ENCODE data around the gene ERP27. TPM values are rescaled to one million over a fixed set of nuclear protein-coding genes. Genes with fewer than 3 reads are reported as not detected.

ERP27 gene
- total RNA-seq, 1 experiment from 2014 or later: 0.98 TPM

DNA sequence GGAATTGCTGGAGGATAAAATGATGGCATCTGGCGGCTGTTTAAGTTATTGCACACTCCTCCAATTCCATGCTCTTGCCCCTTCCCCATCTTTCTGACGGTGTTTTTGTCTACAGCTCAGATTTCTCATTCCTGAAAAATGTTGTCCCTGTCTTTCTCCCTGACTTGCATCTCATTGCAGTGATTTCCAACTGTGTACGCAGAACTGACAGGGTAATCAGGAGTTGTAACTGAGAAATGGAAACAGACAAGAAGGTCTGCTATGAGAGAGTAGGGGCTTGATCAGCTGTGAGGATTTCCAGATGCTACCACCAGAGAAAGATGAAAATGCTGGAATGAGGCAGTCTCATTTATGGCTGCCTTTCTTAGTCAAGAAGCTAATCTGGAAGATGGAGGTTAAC is 1.3 kb downstream of the ERP27 start:
- no peak for DNase-seq
- no TSS peak for BruUV-seq (replicated peaks)
- Histone ChIP-seq H3K4me3 (ENCODE audit: low read depth, low read length) (no peak overlapping the region), H3K27me3 (replicated peaks; ENCODE audit: control insufficient read depth, insufficient read depth, low read length) (no peaks in the 10 kb centered on the region), H3K4me1 (peaks cover 27% of the 10 kb centered on the region), H3K36me3 (ENCODE audit: control insufficient read depth, insufficient read depth, low read length) (no peaks in the 10 kb centered on the region), H3K9me3 (no peaks in the 10 kb centered on the region)
- Mint-ChIP-seq H3K27me3 (ENCODE audit: insufficient read depth, unreplicated experiment) (no peaks in the 10 kb centered on the region), H3K4me3 (ENCODE audit: unreplicated experiment) (no peak overlapping the region), H3K27ac (ENCODE audit: unreplicated experiment) (no peak overlapping the region), H3K9me3 (ENCODE audit: unreplicated experiment) (peaks cover 10% of the 10 kb centered on the region), H3K36me3 (ENCODE audit: insufficient read depth, unreplicated experiment) (no peaks in the 10 kb centered on the region), H3K4me1 (ENCODE audit: low read depth, unreplicated experiment) (peaks cover 29% of the 10 kb centered on the region)
- TF ChIP-seq, protein P1, sequence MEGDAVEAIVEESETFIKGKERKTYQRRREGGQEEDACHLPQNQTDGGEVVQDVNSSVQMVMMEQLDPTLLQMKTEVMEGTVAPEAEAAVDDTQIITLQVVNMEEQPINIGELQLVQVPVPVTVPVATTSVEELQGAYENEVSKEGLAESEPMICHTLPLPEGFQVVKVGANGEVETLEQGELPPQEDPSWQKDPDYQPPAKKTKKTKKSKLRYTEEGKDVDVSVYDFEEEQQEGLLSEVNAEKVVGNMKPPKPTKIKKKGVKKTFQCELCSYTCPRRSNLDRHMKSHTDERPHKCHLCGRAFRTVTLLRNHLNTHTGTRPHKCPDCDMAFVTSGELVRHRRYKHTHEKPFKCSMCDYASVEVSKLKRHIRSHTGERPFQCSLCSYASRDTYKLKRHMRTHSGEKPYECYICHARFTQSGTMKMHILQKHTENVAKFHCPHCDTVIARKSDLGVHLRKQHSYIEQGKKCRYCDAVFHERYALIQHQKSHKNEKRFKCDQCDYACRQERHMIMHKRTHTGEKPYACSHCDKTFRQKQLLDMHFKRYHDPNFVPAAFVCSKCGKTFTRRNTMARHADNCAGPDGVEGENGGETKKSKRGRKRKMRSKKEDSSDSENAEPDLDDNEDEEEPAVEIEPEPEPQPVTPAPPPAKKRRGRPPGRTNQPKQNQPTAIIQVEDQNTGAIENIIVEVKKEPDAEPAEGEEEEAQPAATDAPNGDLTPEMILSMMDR (IDR thresholded peaks at IDR 0.05; ENCODE audit: insufficient read depth in 1 of 2, low read depth in 1 of 2, low read length in 1 of 2, severe bottlenecking in 1 of 2, unreplicated experiment in 1 of 2): no peak
- CTCF ChIA-PET: interaction anchor here (0.7 kb wide), 1 partner anchor 160 kb away, joined by 3 read pairs; no protein-coding TSS in a partner anchor
- intact Hi-C loops (cut with micrococcal nuclease; ENCODE audit: unreplicated experiment): loop anchor here (1.0 kb wide), 1 partner anchor 58 kb away; no protein-coding TSS in a partner anchor
- POLR2A ChIA-PET: no interaction called here

DNA sequence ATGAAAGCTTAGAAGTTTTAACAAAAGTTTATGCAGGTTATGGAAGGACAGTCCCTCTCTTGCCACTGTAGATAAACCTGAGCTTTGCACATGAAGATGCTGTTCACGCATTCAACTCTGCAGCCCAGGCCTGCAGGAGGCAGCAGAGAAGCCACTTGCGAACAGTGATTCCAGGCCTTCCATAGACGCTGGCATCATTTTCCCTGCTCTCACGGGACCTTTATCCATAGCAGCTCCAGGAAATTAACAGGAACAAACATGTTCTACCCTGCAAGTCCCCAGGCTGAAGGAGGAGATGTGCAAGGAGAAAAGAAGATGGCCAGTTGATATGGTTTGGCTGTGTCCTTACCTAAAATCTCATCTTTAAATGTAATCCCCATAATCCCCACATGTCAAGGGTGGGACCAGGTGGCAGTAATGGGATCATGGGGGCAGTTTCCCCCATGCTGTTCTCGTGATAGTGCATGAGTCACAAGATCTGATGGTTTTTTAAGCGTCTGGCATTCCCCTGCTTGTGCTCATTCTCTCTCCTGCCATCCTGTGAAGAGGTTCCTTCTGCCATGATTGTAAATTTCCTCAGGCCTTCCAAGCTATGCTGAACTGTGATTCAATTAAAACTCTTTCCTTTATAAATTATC is 2.0 kb downstream of the ERP27 start:
- Histone ChIP-seq H3K27me3 (replicated peaks; ENCODE audit: control insufficient read depth, insufficient read depth, low read length) (no peaks in the 10 kb centered on the region), H3K4me3 (ENCODE audit: low read depth, low read length) (no peak overlapping the region), H3K36me3 (ENCODE audit: control insufficient read depth, insufficient read depth, low read length) (no peaks in the 10 kb centered on the region), H3K4me1 (peaks cover 34% of the 10 kb centered on the region), H3K9me3 (no peaks in the 10 kb centered on the region)
- Mint-ChIP-seq H3K36me3 (ENCODE audit: insufficient read depth, unreplicated experiment) (no peaks in the 10 kb centered on the region), H3K27me3 (ENCODE audit: insufficient read depth, unreplicated experiment) (no peaks in the 10 kb centered on the region), H3K27ac (ENCODE audit: unreplicated experiment) (no peak overlapping the region), H3K9me3 (ENCODE audit: unreplicated experiment) (peaks cover 10% of the 10 kb centered on the region), H3K4me3 (ENCODE audit: unreplicated experiment) (no peak overlapping the region), H3K4me1 (ENCODE audit: low read depth, unreplicated experiment) (peaks cover 36% of the 10 kb centered on the region)
- TF ChIP-seq, protein P1 (IDR thresholded peaks at IDR 0.05; ENCODE audit: insufficient read depth in 1 of 2, low read depth in 1 of 2, low read length in 1 of 2, severe bottlenecking in 1 of 2, unreplicated experiment in 1 of 2): peak in 1 of 2 experiments; percentile 14
- POLR2A ChIA-PET: no interaction called here
- no TSS peak for BruUV-seq (replicated peaks)
- intact Hi-C loops (cut with micrococcal nuclease; ENCODE audit: unreplicated experiment): no loop called here
- DNase-seq: peak in 1 of 2 experiments; percentile 28
- CTCF ChIA-PET: interaction anchor here (0.7 to 1.0 kb wide), 2 partner anchors 91 to 159 kb away, joined by 3 read pairs; no protein-coding TSS in a partner anchor

- H3K36me3 Mint-ChIP-seq (ENCODE audit: insufficient read depth, unreplicated experiment): no peaks in the 10 kb centered on the region
- TF ChIP-seq, protein P1 (IDR thresholded peaks at IDR 0.05; ENCODE audit: insufficient read depth in 1 of 2, low read depth in 1 of 2, low read length in 1 of 2, severe bottlenecking in 1 of 2, unreplicated experiment in 1 of 2): no peak
- CTCF ChIA-PET: interaction anchor here (0.8 to 1.1 kb wide), 2 partner anchors 61 to 87 kb away, joined by 3 to 4 read pairs; no protein-coding TSS in a partner anchor
- no peaks in the 10 kb centered on the region for H3K27me3 Mint-ChIP-seq (ENCODE audit: insufficient read depth, unreplicated experiment)
- H3K9me3 Mint-ChIP-seq (ENCODE audit: unreplicated experiment): peaks cover 10% of the 10 kb centered on the region
- no peaks in the 10 kb centered on the region for H3K9me3 ChIP-seq
- BruUV-seq (replicated peaks): no TSS peak
- H3K27ac Mint-ChIP-seq (ENCODE audit: unreplicated experiment): peak overlapping the region; percentile 33
- H3K4me3 Mint-ChIP-seq (ENCODE audit: unreplicated experiment): no peak overlapping the region
- no peak overlapping the region for H3K4me3 ChIP-seq (ENCODE audit: low read depth, low read length)
- H3K4me1 ChIP-seq: peaks cover 46% of the 10 kb centered on the region
- DNase-seq: peak; percentile 56 to 60
- POLR2A ChIA-PET: no interaction called here
- peaks cover 36% of the 10 kb centered on the region for H3K4me1 Mint-ChIP-seq (ENCODE audit: low read depth, unreplicated experiment)
- no peaks in the 10 kb centered on the region for H3K27me3 ChIP-seq (replicated peaks; ENCODE audit: control insufficient read depth, insufficient read depth, low read length)
- intact Hi-C loops (cut with micrococcal nuclease; ENCODE audit: unreplicated experiment): loop anchor here (1.0 to 2.0 kb wide), 2 partner anchors 16 to 90 kb away; no protein-coding TSS in a partner anchor
- H3K36me3 ChIP-seq (ENCODE audit: control insufficient read depth, insufficient read depth, low read length): no peaks in the 10 kb centered on the region
Measured at GRCh38 chr12:14935031-14935430, 3.3 kb downstream of the ERP27 start.
